Left ventricle myocardium inferior (tissue), 1 donor: ENCODE results near the gene ELMOD3. TPM values are rescaled to one million over a fixed set of nuclear protein-coding genes. Genes with fewer than 3 reads are reported as not detected.

Experiments used
- DNase-seq: peaks from one replicate; pipeline ENCODE4 v3.0.0-alpha.2; 2020
- H3K27ac ChIP-seq: fragments of 200-600 bp; replicated peaks from 2 replicates; pipeline ENCODE4 v1.8.0; 2021
- H3K27me3 ChIP-seq: fragments of 200-600 bp; 2 replicates; pipeline ENCODE4 v1.8.0; 2021; ENCODE audit warnings: low read depth
- H3K36me3 ChIP-seq: fragments of 200-600 bp; 2 replicates; pipeline ENCODE4 v1.8.0; 2021
- H3K4me1 ChIP-seq: fragments of 200-600 bp; 2 replicates; pipeline ENCODE4 v1.8.0; 2021
- H3K4me3 ChIP-seq: fragments of 200-600 bp; 2 replicates; pipeline ENCODE4 v1.8.0; 2021; ENCODE audit warnings: mild to moderate bottlenecking, moderate library complexity
- H3K9me3 ChIP-seq: fragments of 200-600 bp; replicated peaks from 2 replicates; pipeline ENCODE4 v1.8.0; 2021
- intact Hi-C: fragments of 100-400 bp; cut with micrococcal nuclease; formaldehyde crosslinking; loops from one replicate; pipeline ENCODE4 v1.11.0; 2022
- total RNA-seq: library from RNA; stranded (reverse); fragmentation: NEBNext Ultra II Directional; extraction: Animal tissue kit (Norgen Biotek cat#: 25700); gene quantifications from one replicate; pipeline ENCODE4 v1.2.1, GENCODE V29; 2021
- TF ChIP-seq, protein P1 (sequence below): fragments of 200-600 bp; IDR thresholded peaks from 2 replicates; pipeline ENCODE4 v1.8.0; 2021; ENCODE audit warnings: antibody characterized with exemption, mild to moderate bottlenecking, borderline replicate concordance
- donor health status: DM: no; HTN: yes; CAD: no; lungs with severe emphysema.

The ELMOD3 gene
- total RNA-seq, 1 donor from 2014 or later = 10.6 TPM

GRCh38 chr2:85429213-85429923 lies 74.8 kb downstream of the ELMOD3 start:
- H3K27me3 ChIP-seq = no peaks in the 10 kb centered on the region
- DNase-seq = no peak
- no peaks in the 10 kb centered on the region for H3K36me3 ChIP-seq
- H3K4me1 ChIP-seq = peaks cover 15% of the 10 kb centered on the region
- H3K4me3 ChIP-seq = no peak overlapping the region
- TF ChIP-seq, protein P1, sequence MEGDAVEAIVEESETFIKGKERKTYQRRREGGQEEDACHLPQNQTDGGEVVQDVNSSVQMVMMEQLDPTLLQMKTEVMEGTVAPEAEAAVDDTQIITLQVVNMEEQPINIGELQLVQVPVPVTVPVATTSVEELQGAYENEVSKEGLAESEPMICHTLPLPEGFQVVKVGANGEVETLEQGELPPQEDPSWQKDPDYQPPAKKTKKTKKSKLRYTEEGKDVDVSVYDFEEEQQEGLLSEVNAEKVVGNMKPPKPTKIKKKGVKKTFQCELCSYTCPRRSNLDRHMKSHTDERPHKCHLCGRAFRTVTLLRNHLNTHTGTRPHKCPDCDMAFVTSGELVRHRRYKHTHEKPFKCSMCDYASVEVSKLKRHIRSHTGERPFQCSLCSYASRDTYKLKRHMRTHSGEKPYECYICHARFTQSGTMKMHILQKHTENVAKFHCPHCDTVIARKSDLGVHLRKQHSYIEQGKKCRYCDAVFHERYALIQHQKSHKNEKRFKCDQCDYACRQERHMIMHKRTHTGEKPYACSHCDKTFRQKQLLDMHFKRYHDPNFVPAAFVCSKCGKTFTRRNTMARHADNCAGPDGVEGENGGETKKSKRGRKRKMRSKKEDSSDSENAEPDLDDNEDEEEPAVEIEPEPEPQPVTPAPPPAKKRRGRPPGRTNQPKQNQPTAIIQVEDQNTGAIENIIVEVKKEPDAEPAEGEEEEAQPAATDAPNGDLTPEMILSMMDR = no peak
- intact Hi-C loops = no loop called here
- H3K27ac ChIP-seq = no peak overlapping the region
- no peaks in the 10 kb centered on the region for H3K9me3 ChIP-seq

- Histone ChIP-seq H3K27ac (no peak overlapping the region), H3K27me3 (no peaks in the 10 kb centered on the region), H3K4me3 (no peak overlapping the region), H3K4me1 (peaks cover 20% of the 10 kb centered on the region), H3K36me3 (no peaks in the 10 kb centered on the region), H3K9me3 (no peaks in the 10 kb centered on the region)
- DNase-seq = no peak
- intact Hi-C loops = no loop called here
- TF ChIP-seq, protein P1 = no peak
Observed at GRCh38 chr2:85429924-85430289, 75.3 kb downstream of the ELMOD3 start.

DNA sequence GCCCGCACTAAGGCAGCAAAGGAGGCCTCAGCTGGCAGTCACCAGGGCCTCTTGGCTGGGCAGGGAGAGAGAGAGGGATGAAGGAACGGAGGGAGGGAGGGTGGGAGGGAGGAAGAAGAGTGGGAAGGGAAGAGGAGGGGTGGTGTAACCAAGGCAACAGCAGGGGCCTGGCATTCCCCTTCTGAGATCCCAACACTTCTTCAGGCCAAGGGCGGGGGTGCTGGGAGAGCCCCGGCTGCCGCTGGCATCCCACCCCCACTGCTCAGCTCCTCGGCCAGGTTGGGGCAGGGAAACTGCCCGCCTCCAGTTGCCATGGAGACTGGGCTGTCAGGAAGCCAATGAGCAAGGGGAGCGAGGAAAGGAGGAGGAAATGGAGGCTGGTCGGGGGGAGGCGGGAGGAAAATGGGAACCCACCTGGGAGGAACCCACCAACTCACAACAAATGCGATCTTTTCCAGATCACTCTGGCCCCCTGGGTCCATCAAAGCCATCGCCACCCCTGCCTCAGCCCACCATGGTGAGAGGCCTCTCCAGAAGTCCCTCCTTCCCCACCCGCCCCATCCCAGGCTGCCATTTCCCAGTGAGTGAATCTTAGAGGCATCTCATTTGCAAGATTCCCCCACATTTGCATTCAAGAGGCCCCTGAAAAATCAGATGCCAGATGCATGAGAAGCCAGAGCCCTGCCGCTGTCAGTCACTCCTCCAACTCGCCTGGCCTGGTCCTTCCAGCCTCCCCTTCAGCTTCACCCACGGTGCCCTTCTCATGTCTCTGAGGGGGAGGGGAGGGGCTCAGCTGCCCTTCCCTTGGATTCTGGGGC lies 76.4 kb downstream of the ELMOD3 start:
- Histone ChIP-seq H3K4me1 (peaks cover 31% of the 10 kb centered on the region), H3K9me3 (no peaks in the 10 kb centered on the region), H3K36me3 (no peaks in the 10 kb centered on the region), H3K4me3 (no peak overlapping the region), H3K27me3 (no peaks in the 10 kb centered on the region), H3K27ac (no peak overlapping the region)
- no peak for DNase-seq
- intact Hi-C loops = no loop called here
- TF ChIP-seq, protein P1 = no peak

DNA sequence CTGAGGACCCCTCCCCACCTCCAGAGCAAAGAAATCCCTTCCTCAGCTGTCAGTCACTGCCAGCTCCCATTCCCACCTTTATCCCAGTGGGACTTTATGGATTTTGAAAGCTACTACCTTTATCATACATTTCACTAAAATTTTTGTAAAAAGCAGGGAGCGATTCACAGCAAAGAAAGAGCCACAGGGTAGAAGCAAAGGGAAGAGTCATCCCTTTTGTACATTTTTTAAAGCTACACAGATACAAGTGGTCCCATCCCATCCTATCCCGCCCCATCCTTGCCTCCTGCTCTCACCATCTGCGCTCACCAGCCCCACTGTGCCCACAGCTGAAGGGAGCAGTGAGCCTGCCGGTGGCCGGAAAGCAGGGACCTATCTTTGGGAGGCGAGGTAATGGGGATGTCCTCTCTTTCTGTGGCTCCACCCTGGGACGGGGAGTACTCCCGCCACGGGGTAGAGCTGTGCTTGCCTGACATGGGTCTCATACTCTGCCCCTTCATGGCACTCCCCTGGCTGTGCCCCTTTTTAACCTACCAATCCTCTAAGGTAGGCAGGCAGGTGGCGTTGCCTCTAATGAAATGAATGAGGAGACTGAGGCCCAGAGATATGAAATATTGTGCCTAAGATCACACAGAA lies 77.1 kb downstream of the ELMOD3 start:
- peaks cover 37% of the 10 kb centered on the region for H3K4me1 ChIP-seq

DNA sequence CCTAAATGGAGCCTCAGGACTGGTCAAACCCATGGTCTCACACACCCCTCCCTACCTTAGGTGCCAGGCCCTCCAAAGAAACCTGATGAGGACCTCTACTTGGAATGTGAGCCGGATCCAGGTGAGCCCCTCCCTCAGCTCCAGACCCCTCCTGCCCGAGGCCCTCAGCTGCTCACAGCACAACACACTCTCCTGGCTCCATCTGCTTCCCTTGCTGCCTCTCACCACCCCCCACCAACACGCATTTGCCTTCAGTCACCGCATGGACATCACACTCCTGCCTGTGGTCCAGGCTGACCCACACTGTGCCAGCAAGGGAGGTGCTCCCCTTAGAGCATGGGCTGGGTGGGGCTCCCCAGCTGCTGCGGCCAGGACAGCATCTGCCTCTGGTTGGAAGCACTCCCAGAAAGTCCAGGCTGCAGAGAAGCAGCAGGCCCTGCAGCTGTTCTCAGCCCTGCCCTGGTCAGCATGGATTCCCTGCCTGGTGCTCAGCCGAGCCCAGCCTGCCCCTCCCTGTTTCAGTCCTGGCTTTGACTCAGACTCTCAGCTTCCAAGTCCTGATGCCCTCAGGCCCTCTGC lies 79.0 kb downstream of the ELMOD3 start:
- peaks cover 56% of the 10 kb centered on the region for H3K4me1 ChIP-seq
- intact Hi-C loops = no loop called here

More for the DNA sequence above, 77.1 kb downstream of the ELMOD3 start:
- no peak for DNase-seq
- Histone ChIP-seq H3K36me3 (no peaks in the 10 kb centered on the region), H3K27ac (peak overlapping the region; percentile 16), H3K4me3 (no peak overlapping the region), H3K9me3 (no peaks in the 10 kb centered on the region), H3K27me3 (no peaks in the 10 kb centered on the region)
- TF ChIP-seq, protein P1 = no peak
- intact Hi-C loops = no loop called here

More for the DNA sequence above, 79.0 kb downstream of the ELMOD3 start:
- Histone ChIP-seq H3K9me3 (no peaks in the 10 kb centered on the region), H3K27me3 (no peaks in the 10 kb centered on the region), H3K27ac (peak overlapping the region; percentile 96), H3K4me3 (no peak overlapping the region), H3K36me3 (no peaks in the 10 kb centered on the region)
- TF ChIP-seq, protein P1 = no peak
- peak; percentile 89 for DNase-seq
